Measurements from ENCODE around the gene DOCK4.

DOCK4 gene

GRCh38 chr7:111730476-111731300 is 475.5 kb downstream of the DOCK4 start:
- DNase-seq (ENCODE audit: low read depth): no peak

GRCh38 chr7:111730057-111730456 is 476.1 kb downstream of the DOCK4 start:
- DNase-seq (ENCODE audit: low read depth): no peak

GRCh38 chr7:111729483-111729882 is 476.7 kb downstream of the DOCK4 start:
- DNase-seq (ENCODE audit: low read depth): no peak

GRCh38 chr7:111728635-111728995 is 477.6 kb downstream of the DOCK4 start:
- DNase-seq (ENCODE audit: low read depth): no peak

GRCh38 chr7:111727905-111728634 is 478.1 kb downstream of the DOCK4 start:
- DNase-seq (ENCODE audit: low read depth): no peak

- DNase-seq (ENCODE audit: low read depth): no peak
Observed at GRCh38 chr7:111718886-111719285, 487.3 kb downstream of the DOCK4 start.

- no peak for DNase-seq (ENCODE audit: low read depth)
Observed at GRCh38 chr7:111711426-111712065, 494.7 kb downstream of the DOCK4 start.

GRCh38 chr7:111710839-111711380 is 495.3 kb downstream of the DOCK4 start:
- DNase-seq (ENCODE audit: low read depth): no peak

GRCh38 chr7:111708072-111708471 is 498.1 kb downstream of the DOCK4 start:
- no peak for DNase-seq (ENCODE audit: low read depth)

- DNase-seq (ENCODE audit: low read depth): no peak
Observed at GRCh38 chr7:111705807-111706206, 500.4 kb downstream of the DOCK4 start.

GRCh38 chr7:111697771-111698170 is 508.4 kb downstream of the DOCK4 start:
- DNase-seq (ENCODE audit: low read depth): no peak

- DNase-seq (ENCODE audit: low read depth): no peak
Observed at GRCh38 chr7:111694376-111694775, 511.8 kb downstream of the DOCK4 start.

- DNase-seq (ENCODE audit: low read depth): no peak
Observed at GRCh38 chr7:111690364-111691111, 515.7 kb downstream of the DOCK4 start.

- no peak for DNase-seq (ENCODE audit: low read depth)
Observed at GRCh38 chr7:111685349-111685748, 520.9 kb downstream of the DOCK4 start.

GRCh38 chr7:111682588-111683340 is 523.4 kb downstream of the DOCK4 start:
- DNase-seq (ENCODE audit: low read depth): no peak

- DNase-seq (ENCODE audit: low read depth): no peak
Observed at GRCh38 chr7:111681242-111681641, 525.0 kb downstream of the DOCK4 start.

GRCh38 chr7:111678986-111679385 is 527.2 kb downstream of the DOCK4 start:
- no peak for DNase-seq (ENCODE audit: low read depth)

- DNase-seq (ENCODE audit: low read depth): no peak
Observed at GRCh38 chr7:111678281-111678680, 527.9 kb downstream of the DOCK4 start.

GRCh38 chr7:111677848-111678247 is 528.4 kb downstream of the DOCK4 start:
- DNase-seq (ENCODE audit: low read depth): no peak

GRCh38 chr7:111676811-111677210 is 529.4 kb downstream of the DOCK4 start:
- no peak for DNase-seq (ENCODE audit: low read depth)
